HG03558 (cell line): ENCODE results near the gene IMPA2.

Source experiments
- ATAC-seq: cut with Tn5 transposase; IDR thresholded peaks from one replicate; pipeline ENCODE4 v1.9.1; 2021; ENCODE audit warnings: moderate number of reproducible peaks; ENCODE audit not compliant: unreplicated experiment; ENCODE audit errors: extremely low read depth

Gene IMPA2

DNA sequence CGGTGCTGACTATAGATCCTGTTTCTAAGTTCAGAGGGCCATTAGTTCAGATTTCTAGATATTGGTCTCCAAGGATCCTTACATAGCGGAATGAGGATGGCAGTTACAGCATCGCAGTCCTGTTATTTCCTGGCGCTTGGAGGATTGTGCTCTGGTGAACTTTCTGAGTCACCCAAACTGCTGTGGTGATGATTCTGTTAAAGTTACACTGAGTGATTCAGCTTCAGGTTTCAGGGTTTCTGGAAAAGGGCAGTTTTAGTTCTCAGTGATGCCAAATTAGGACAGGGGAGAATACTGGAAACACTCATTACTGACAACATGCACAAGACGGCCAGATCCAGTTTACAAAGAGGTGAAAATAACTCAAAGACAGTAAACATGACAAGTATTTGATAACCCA, 60.3 kb downstream of the IMPA2 start:
- ATAC-seq, result no peak

DNA sequence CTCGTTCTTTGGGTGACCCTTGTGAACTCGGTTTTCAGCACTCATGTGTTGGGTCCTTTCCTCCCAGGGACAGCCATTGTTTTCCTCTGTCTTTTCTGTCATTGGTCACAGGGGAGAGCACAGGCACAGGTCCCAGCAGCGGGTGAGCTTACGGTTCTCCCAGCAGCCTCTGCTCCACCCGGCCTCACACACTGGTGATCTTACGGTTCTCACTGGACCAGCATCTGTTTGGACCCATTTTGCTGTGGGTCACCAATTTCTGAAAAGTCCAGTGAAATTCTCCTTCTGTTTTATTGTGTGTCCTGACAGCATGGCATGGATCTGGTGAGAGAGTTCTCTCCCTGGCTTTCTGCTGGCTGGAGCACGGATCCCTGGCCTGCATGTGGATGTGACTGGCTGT, 62.5 kb downstream of the IMPA2 start:
- no peak for ATAC-seq

DNA sequence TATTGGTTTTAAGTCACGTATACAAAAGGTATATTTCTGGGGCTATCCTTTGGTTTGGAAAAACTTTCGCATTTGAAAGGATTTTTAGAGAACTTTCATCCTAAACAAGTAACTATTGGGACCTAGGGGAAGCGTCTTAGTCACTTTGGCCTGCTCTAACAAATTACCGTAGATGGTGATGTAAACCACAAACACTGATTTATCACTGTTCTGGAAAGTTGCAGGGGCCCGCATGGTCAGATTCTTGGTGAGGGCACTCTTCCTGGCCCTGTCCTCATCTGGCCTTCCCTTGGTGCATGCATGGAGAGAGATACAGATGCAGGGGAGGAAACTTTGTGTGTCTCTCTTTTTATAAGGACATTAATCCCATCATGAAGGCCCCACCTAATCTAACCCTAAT, 63.3 kb downstream of the IMPA2 start:
- ATAC-seq, result no peak

DNA sequence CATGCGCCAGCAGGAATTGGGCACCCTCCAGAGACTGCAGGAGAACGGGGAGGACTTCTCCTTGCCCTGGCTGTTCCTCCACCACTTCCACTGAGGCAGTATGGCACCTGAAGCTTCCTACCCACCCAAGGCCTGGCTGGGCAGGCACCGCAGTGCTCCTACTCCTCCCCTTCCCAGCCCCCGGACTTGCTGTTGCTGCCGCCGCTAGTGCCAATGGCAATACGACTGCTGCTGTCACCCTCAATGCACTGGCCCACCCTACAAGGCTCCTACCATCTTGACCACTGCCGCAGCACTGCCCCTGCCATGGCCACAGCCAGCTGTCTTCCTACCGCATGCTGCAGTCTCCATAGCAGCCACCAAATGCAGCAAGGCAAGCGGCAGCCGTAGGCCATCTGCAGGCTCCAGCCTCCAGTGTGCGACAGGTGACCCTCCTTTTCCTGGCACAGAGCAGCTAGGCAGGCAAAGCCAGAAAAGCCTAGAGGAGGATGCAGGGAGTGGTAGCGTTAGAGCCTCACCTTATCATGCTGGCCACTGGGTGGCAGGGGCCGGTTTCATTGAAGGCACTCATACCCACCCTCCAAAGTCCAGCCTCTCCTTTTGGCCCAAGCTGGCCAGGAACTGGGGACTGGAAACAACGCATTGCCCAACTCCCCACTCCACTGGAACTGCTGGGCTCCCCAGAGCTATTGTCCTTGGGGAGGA, 64.9 kb downstream of the IMPA2 start:
- ATAC-seq, result no peak

DNA sequence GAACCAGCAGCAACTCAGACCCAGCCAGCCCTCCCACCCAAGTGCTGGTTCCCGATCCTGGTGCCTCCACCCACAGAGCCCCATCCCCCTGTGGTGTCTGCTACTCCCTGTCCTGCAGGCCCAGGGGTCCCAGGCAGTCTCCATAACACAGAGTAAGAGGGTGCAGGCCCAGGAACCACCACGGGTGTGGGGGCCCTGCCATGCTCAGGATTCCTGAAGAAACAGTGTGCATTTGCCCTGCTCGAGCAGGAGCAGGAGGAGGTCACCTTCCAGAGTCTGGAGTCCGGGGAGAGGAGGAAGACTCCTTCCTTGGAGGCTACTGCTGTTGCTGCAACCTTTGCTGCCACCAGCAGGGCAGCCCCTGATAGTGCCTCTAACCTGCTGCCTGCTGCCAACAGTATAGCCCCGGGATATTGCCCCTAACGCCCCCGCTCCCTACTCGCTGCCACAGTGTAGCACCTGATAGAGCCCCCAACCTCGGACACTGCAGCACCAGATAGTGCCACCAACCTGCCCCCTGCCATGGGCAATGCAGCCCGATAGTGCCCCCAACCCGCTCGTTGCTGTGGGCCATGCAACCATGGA, 65.5 kb downstream of the IMPA2 start:
- no peak for ATAC-seq

DNA sequence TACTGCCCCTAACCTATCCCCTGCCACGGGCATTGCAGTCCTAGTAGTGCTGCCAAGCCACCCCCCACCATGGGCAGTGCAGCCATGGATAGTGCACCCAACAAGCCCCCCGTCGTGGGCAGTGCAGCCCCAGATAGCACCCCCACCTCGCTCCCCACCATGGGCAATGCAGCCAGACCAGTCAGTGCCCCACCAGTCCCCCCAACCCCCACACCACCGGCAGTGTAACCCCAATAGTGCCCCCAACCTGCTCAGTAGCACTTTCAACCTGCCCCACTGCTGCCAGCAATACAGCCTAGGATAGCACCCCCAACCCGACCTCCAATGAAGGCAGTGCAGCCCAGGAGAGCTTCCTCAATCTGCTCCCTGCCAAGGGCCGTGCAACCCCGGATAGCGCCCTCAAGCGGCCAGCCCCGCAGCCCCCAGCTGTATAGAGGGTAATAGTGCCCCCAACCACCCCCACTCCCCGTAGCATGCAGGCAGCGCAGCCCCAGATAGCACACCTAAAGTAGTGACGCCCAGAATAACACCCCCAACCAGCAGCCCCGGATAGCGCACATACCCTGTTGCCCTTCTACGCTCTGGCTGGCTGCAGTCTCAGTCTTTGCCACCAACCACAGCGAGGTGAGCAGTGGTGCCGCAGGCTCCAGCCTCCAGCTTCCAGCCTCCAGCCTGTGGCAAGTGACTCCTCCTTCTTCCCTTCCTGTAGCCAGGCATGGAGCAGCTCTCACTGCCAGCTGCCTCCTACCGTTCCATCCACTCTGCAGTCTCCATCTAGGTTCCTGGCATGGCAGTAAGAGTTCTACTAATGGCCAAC, 66.9 kb downstream of the IMPA2 start:
- no peak for ATAC-seq

DNA sequence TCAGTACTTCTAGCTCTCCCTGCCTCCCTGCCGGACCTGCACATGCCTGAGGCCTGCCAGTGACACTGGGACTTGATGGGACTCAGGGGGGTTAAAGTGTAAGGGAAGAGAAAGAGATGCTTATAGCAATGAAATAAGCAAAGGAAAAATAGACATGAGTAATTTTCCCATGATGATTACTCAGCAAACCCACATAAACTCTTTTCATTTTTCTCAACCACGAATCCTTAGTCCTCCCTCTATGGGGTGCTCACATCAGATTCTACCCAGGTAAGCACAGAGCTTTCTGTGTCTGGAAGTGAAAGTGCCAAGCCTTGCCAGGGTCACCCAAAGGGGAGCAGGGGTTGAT, 67.5 kb downstream of the IMPA2 start:
- ATAC-seq, result no peak

DNA sequence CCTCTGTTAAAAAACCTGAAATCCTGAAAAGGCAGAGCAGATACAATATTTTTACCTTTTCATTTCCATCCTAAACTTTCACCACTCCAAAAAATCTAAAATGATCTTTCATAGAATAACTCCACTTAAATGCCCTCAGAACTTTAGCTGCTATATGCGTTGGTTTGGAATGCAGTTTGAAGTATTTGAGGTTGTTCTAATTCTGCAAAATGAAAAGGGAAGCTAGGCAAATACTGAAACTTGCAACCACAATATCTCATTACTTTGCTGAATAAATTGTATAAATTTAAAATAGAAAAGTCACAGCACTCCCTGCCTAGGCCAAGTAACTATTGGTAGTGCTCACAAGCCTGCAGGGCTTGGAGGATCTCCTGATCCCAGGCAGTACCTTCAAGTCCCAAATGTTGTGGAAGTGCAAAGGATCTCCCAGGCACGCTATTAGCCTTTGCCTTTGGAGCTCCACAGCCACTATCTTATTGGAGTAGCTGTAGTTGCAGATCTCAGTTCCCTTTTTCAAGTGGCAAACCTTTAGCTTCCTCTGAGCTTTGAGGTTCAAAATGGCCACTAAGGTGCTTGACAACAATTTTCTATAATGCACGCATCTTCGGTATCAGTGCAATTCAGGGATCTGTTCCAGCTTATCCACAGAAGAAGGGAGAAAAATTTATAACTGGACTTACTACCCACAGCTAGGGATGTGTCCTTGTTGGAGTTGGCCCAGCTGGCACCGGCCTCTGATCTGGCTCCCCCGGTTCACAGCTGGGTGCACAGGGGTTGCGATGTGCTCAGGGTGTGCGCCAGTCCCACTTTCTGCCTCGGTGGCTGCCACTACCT, 68.9 kb downstream of the IMPA2 start:
- ATAC-seq, result peak; percentile 68

DNA sequence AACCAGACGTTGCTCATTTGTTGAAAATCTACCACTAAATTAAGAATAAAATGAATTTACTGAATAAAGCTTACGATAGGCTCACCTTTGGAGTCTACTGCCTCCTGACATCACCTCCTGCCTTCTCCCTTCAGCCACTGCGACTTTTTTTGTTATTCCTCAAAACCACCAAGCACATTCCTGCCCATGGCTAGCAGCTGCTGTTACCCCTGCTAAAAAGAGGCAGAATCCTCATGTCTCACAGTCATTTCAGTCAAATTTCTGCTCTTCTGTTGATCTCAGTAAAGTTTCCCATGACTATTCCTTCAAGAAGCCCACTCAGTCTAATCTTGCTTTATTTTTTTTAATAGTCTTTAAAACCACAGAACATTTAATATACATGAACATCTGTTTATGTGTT, 71.6 kb downstream of the IMPA2 start:
- ATAC-seq, result no peak

DNA sequence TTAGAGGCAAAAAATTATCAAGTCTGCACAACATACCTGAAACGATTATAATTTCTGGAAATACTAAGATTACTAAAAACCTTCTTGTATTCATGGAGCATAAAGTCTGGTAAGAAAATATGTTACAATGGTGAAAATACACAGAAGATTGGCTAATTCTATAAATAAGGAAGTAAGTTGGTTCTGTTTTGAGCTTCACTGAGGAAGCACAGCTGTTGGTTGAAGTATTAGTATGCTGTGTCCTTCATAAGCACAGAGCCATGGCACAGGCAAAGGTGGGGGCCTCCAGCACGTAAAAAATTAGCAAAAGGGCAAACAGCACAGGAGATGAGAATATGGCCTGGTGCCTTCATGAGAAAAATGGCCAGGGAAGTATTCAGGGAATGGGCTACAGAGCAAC, 72.0 kb downstream of the IMPA2 start:
- no peak for ATAC-seq

DNA sequence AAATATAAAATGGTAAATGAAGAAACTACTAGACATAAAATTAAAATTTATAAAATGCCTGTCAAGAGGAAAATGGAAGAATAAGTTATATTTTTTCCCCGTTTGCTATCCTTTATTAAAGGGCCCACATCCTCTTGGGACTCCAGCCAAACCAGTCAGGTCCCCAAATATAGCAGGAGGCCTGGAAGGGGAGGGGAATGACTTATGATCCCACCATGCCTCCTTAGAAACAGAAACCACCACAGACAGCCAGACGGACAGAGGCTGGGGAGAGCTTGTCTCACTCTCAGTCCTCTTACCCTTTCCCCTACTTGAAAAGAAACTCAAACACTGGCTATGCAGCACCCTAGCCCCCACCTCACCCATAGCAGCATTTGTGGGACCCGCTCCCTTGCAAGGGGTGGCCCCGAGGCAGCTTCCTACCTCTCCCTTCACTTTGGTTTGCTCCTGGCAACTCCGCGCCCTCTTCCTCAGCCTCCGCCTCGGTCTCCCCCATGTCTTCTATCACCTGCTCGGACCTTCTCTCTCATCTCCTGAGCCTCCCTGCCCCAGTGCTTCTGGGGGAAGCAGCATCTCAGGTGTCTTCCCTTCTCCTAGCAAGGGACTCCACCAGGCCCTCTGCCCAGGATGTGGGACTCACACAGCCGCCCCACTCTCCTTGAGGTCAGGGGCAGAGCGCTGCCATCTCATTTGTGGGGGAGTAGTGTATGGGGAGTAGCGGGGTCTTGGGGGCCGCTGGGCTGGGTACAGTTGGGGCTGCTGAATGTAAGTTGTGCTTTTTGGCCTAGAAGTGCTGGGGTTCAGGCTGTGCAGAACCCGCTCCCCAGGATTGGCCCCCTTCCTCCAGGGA, 75.0 kb downstream of the IMPA2 start:
- ATAC-seq, result no peak

DNA sequence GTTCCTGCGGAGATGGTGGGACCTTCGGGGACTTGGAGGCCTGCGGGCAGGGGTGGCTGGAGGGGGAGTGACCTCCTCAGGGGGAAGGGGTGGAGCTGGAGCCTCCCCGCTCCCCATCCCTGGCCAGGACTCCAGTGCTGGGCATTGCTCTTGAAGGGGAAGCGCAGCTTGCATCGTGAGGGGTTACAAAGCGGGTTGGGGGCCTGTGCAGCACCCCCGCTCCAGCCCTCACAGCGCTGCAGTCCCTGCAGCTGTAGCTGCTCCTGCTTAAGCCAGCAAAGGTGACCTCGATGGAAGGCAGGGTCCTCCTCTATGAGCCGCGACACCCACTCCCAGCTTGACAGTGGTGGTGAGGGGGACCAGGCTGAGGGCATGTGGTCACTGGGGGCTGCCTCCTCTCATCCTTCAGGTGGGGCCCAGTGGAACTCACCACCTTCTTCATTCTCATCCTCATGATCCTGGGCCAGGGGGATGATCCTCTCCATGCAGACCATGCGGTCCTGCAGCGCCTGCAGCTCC, 75.6 kb downstream of the IMPA2 start:
- no peak for ATAC-seq

DNA sequence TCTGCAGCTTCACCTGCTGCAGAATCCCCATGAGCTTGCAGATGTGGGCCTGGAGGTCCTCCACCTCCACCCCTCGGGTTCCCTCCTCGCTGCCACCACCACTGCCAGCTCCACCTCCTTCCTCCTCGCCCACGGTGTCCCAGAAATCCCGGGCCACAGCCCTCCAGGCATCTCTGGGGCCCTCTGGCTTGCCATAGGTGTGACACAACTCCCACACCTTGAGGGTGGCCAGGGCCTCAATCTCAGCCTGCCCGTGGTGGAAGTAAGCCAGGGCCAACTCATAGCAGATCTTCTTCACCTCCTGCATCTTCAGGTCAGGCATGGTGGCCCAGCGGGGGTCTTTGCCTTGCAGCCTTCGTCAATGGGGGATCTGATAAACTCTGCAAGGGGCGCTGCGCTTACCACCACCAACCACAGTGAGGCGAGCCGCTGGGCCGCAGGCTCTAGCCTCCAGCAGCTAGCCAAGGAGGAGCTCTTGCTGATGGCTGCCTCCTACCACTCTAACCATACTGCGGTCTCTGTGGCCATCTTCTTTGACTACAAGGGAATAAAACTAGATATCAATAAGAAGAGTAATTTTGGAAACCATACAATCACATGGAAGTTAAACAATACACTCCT, 76.2 kb downstream of the IMPA2 start:
- ATAC-seq, result no peak

DNA sequence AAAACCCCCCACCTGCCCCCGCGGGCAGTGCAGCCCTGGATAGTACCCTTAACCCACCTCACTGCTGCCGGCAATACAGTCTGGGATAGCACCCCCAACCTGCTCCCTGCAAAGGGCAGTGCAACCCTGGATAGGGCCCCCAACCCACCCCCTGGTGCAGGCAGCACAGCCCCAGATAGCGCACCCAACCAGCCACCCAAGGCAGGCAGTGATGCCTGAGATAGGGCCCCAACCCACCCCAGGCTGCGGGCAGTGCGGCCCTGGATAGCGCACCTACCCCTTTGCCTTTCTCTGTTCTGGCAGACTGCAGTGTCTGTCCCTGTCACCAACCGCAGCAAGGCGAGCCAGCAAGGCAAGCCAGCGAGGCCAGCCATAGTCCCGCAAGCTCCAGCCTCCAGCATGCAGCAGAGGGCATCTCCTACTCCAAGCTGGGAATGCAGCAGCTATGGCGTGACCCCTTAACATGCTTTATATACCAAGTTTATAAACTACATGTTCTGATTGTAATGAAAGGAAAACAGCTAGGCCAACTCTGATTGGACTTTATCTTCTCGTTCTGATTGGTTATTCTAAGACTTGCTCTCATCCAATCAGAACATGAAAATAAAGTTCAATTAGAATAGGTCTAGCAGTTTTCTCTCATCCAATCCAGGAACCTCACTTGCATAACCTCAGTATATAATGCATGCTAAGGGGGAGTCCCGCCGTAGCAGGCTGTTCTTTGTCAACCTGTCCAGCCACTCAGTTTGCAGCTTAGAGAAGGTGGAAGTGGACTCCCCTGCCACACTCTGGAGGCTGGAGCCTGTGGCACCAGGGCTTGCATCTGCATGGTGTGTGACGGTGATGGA, 78.3 kb downstream of the IMPA2 start:
- ATAC-seq, result no peak

DNA sequence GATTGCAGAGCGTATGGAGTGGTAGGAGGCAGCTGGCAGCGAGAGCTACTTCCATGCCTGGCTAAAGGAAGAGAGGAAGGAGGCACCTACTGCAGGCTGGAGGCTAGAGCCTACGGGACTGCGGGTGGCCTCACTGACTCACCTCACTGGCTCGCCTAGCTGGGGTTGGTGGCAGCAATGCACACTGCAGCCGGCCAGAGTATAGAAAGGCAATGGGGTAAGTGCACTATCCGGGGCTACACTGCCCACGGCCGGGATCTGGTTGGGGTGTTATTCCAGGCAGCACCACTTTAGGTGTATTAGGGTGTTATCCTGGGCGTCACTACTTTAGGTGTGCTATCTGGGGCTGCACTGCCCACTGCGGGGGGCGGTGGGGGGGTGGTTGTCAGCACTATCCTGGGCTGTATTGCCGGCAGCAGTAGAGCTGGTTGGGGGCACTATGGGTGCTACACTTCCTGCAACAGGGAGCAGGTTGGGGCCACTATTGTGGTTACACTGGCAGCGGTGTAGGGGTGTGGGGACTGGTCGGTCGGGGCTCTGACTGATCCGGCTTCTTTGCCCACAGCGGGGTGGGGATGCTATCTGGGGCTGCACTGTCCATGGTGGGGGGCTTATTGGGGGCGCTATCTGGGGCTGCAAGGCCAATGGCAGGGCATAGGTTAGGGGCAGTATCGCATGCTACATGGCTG, 79.0 kb downstream of the IMPA2 start:
- no peak for ATAC-seq

DNA sequence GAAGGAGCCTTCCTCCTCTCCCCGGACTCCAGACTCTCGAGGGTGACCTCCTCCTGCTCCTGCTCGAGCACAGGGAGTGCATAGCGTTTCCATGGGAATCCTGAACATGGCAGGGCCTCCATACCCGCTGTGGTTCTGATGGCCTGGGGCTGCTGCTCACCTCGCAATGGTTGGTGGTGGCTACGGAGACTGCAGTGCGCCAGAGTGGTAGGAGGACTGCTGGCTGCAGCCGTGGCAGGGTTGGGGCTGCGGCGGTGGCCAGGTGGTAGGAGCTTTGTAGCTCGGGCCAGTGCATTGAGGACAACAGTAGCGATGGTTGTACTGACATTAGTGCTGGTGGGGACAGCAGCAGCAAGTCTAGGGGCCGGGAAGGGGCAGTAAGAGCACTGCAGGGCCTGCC, 80.4 kb downstream of the IMPA2 start:
- no peak for ATAC-seq

DNA sequence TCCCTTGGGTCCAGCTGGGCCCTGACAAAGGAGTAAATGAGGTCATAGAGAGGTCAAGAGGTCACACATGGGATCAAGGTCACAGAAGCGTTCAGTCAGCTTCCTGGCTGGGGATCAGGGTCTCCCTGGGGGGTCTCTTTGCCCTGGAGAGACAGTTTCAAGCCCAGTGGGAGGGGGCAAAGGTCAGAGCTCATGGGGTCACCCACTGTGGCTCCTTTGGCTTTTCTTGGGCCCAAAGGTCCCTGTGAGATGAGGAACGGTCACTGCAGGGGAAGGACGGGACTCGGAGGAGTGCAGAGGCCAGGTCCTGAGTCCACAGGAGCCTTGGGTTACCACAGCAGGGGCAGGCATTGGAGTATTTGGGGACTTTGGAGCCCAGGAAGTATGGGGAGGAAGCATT, 81.7 kb downstream of the IMPA2 start:
- ATAC-seq, result no peak
